Activated naive CD8-positive, alpha-beta T cell (primary cell): ENCODE results near the gene ZNF391.
A peak's percentile ranks its signal among the peaks of the same experiment; 100 is the strongest.
"Not testable (repeated sequence)": the region's sequence is repeated elsewhere in the genome, so short reads cannot be mapped to it uniquely, and the experiment has no call there.

Experiments used
- H3K27ac Mint-ChIP-seq: one replicate; pipeline ENCODE4 v1.8.0; 2021; ENCODE audit warnings: mixed read lengths
- H3K27me3 Mint-ChIP-seq: one replicate; pipeline ENCODE4 v1.8.0; 2021; ENCODE audit warnings: mixed read lengths
- H3K36me3 Mint-ChIP-seq: one replicate; pipeline ENCODE4 v1.8.0; 2021; ENCODE audit warnings: mixed read lengths
- H3K4me1 Mint-ChIP-seq: one replicate; pipeline ENCODE4 v1.8.0; 2021; ENCODE audit warnings: low read depth, mixed read lengths
- H3K4me3 Mint-ChIP-seq: one replicate; pipeline ENCODE4 v1.8.0; 2021; ENCODE audit warnings: mild to moderate bottlenecking, mixed read lengths
- H3K9me3 Mint-ChIP-seq: one replicate; pipeline ENCODE4 v1.8.0; 2021; ENCODE audit warnings: low read depth, mixed read lengths

Gene ZNF391

DNA sequence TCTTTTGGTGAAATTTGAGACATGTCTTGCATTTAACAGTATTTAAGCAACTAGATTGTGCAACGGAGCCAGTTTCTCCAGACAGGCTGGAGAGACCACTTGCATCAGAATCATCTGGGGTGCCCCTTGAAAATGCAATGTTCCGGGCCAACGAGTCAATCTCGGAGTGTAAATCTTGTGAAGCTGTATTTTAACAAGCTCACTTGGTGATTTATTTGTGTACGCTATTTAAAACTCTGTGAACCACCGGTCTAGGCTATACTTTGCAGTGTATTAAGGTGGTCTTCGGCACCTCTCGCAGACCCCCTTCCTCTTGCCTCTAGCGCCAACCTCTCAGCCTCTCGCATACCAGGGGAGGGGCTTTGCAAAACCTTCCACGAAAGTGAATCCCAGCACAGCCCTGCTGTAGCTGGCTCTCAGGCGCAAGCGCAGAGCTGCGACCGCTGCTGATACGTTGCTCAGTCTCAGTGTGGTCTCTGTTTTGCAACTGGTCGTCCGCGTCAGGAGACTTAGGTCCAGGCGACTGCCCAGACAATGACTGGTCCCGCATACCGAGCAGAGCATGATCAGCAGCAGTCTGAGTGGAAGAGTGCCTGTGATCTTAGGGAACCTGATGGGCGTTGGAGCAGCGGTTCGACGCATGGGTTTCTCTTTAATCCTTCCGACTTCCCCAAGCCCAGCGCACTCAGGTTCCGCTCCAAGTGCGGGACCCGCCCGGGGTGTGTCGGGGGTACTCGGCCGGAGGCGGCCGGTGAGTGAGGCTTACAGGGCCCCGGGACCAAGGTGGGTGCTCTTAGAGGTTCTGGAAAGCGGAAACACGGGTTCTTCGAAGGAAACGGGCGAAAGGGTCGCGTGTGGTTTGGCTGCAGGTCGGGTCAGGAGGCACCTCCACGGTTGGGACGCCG is at the start of gene ZNF391:
Gene ZNF391 (plus strand): TSS at position 467 of the 905 bp plus-strand sequence. CDS start 11,612 bp downstream, outside the sequence.
- Mint-ChIP-seq H3K4me1 (peaks cover 17% of the 10 kb centered on the region), H3K4me3 (peak within 1 kb of the TSS; percentile 94), H3K27me3 (no peaks in the 10 kb centered on the region)

DNA sequence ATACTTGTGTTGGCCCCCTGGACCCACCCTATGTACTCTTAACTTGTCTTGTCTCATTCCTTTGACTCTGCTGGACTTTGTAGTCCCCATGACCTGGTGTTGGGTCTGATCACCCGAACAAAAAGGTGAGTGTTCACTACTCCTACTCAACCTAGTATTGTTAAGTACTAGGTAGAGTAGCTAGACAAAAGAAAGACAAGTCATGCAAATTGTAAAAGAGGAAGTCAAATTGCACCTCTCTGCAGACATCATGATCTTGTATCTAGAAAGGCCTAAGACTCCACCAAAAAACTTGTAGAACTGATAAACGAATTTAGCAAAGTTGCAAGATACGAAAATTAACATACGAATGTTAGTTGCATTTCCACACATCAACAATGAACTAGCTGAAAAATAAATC is 35.7 kb upstream of the ZNF391 start:
- Mint-ChIP-seq H3K27ac (no peak overlapping the region), H3K9me3 (peaks cover 36% of the 10 kb centered on the region), H3K36me3 (peaks cover 12% of the 10 kb centered on the region), H3K4me1 (no peaks in the 10 kb centered on the region), H3K27me3 (no peaks in the 10 kb centered on the region), H3K4me3 (no peak overlapping the region)

More for the DNA sequence above, at the start of gene ZNF391:
- peaks cover 7% of the 10 kb centered on the region for H3K36me3 Mint-ChIP-seq
- H3K27ac Mint-ChIP-seq = peak within 1 kb of the TSS; percentile 92
- H3K9me3 Mint-ChIP-seq = peaks cover 1% of the 10 kb centered on the region

DNA sequence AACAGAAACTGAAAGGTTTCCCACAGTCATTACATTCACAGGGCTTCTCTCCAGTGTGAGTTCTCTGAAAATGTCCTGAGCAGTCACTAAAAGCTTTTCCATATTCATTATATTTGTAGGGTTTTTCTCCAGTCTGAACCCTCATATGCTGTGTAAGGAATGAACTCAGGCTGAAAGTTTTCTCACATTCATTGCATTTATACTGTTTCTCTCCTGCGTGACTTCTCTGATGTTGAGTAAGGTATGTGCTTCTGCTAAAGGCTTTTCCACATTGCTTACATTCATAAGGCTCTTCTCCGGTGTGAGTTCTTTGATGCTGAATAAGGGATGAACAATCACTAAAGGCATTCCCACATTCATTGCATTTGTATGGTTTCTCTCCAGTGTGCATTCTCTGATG is 29.8 kb upstream of the ZNF391 start:
- peaks cover 38% of the 10 kb centered on the region for H3K36me3 Mint-ChIP-seq
- H3K4me1 Mint-ChIP-seq = no peaks in the 10 kb centered on the region
- no peak overlapping the region for H3K27ac Mint-ChIP-seq
- peaks cover 47% of the 10 kb centered on the region for H3K9me3 Mint-ChIP-seq
- no peak overlapping the region for H3K4me3 Mint-ChIP-seq
- no peaks in the 10 kb centered on the region for H3K27me3 Mint-ChIP-seq

- peaks cover 38% of the 10 kb centered on the region for H3K36me3 Mint-ChIP-seq
- no peaks in the 10 kb centered on the region for H3K4me1 Mint-ChIP-seq
- H3K27ac Mint-ChIP-seq = no peak overlapping the region
- peaks cover 45% of the 10 kb centered on the region for H3K9me3 Mint-ChIP-seq
- no peaks in the 10 kb centered on the region for H3K27me3 Mint-ChIP-seq
- no peak overlapping the region for H3K4me3 Mint-ChIP-seq
These were observed 29.3 kb upstream of the ZNF391 start for GRCh38 chr6:27359231-27359630.

DNA sequence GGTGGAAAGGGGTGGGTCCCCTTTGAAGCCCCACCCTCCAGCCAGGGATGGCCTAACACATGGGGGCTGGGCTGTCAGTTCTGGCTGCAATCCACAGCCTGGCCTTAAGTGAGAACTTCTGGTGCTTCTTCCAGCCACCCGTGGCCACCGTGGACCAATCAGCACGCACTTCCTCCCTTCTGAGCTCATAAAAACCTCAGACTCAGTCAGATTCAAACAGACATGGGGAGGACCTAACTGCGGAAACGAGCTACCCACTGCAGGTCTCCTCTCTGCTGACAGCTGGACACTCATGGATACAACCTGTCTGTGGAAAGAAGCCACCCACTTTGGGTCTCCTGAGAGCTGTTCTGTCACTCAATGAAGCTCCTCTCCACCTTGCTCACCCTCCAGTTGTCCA is 20.4 kb upstream of the ZNF391 start:
- Mint-ChIP-seq H3K27ac (no peak overlapping the region), H3K4me3 (no peak overlapping the region), H3K27me3 (no peaks in the 10 kb centered on the region), H3K9me3 (no peaks in the 10 kb centered on the region), H3K36me3 (peaks cover 28% of the 10 kb centered on the region), H3K4me1 (no peaks in the 10 kb centered on the region)

DNA sequence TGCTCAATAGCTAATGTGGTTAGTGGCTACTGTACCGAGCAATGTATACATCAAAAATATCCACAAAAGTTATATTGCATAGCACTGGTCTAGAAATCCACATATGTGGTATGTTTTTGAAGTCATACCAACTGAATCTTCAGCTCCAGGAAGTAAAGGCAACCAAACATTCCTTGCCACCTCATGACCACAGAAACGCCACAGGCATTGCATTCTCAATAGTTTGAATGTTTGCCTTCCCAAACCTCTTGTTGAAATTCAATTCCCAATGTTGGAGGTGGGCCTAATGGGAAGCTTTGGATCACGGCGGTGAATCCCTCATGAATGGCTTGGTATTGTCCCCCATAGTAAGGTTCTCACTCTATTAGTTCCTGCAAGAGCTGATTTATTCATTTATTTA is 18.2 kb upstream of the ZNF391 start:
- H3K4me3 Mint-ChIP-seq = no peak overlapping the region
- no peaks in the 10 kb centered on the region for H3K9me3 Mint-ChIP-seq
- peaks cover 16% of the 10 kb centered on the region for H3K4me1 Mint-ChIP-seq
- no peak overlapping the region for H3K27ac Mint-ChIP-seq
- no peaks in the 10 kb centered on the region for H3K27me3 Mint-ChIP-seq
- peaks cover 24% of the 10 kb centered on the region for H3K36me3 Mint-ChIP-seq

DNA sequence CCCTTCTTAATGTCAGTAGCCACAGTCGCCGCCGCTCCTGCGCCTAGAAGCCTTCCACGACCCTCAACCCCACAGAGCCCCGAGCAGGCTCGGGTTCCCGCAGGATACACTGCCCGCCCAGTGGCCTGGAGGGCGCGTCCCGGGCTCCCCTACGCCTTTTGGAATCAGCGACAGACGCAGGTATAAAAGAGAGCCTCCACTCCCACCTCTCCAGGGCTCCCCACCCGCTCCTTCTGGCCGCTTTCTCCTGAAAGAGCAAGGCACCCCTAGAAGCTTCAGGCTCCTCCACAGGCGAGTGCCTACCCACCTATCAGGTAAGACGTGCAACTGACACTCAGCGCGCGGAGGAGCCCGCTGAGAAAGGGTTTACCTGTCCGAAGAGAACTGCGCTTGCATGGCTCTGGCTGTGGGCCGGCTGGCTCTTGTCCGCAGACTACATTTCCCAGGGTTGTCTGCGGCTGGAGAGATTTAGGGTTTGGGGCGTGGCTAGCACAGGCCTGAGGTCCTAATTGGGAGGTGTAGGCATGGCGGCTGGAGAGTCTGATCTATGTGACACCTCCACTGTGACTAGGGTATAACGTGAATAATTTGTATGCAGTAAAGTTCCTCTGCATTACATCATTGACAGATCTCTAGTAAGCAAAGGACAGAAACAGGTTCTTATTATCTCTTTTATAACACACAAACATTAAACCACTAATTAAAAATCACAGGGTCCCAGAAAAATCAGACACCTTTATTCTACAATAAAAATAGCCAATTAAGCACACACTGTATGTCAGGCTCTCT is 13.5 kb upstream of the ZNF391 start:
- Mint-ChIP-seq H3K27ac (peak overlapping the region; percentile 80), H3K9me3 (no peaks in the 10 kb centered on the region), H3K4me1 (peaks cover 21% of the 10 kb centered on the region), H3K27me3 (peaks cover under 1% of the 10 kb centered on the region), H3K36me3 (no peaks in the 10 kb centered on the region), H3K4me3 (peak overlapping the region; percentile 91)

DNA sequence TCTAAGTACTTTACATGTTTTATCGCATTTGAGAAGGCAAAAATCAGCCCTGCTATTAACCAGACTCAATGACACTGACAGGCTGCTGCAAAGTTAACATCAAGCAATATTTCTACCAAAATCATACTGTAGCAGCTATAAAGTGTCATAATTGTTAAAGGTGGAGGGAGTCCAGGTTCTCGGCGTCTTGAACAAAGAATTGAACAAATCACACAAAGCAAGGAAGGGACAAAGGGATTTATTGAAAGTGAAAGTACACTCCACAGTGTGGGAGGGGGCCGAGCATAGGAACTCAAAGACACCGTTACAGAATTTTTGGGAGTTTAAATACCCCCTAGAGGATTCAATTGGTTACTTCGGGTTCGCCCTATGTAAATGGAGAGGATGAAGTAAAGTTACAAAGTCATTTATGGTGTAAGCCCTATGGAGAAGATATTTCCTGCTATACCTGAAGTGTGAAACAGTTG is 12.9 kb upstream of the ZNF391 start:
- H3K27ac Mint-ChIP-seq = peak overlapping the region; percentile 80
- H3K9me3 Mint-ChIP-seq = no peaks in the 10 kb centered on the region
- peaks cover 21% of the 10 kb centered on the region for H3K4me1 Mint-ChIP-seq
- H3K36me3 Mint-ChIP-seq = no peaks in the 10 kb centered on the region
- peaks cover 1% of the 10 kb centered on the region for H3K27me3 Mint-ChIP-seq
- H3K4me3 Mint-ChIP-seq = peak overlapping the region; percentile 91

- H3K36me3 Mint-ChIP-seq, H3K9me3 Mint-ChIP-seq, H3K27ac Mint-ChIP-seq, H3K4me3 Mint-ChIP-seq, H3K27me3 Mint-ChIP-seq: not testable (repeated sequence)
- H3K4me1 Mint-ChIP-seq = peaks cover 21% of the 10 kb centered on the region
These were observed 10.2 kb upstream of the ZNF391 start for GRCh38 chr6:27378406-27378805.

DNA sequence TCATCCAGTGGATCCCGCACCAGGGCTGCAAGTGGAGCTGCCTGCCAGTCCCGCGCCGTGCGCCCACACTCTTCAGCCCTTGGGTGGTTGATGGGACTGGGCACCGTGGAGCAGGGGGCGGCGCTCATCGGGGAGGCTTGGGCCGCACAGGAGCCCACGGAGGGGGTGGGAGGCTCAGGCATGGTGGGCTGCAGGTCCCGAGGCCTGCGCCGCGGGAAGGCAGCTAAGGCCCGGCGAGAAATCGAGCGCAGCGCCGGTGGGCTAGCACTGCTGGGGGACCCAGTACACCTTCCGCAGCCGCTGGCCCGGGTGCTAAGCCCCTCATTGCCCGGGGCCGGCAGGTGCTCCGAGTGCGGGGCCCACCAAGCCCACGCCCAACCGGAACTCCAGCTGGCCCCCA is 7.6 kb upstream of the ZNF391 start:
- H3K27ac Mint-ChIP-seq, H3K9me3 Mint-ChIP-seq, H3K4me1 Mint-ChIP-seq, H3K36me3 Mint-ChIP-seq, H3K27me3 Mint-ChIP-seq, H3K4me3 Mint-ChIP-seq: not testable (repeated sequence)

GRCh38 chr6:27383011-27383410 is 5.5 kb upstream of the ZNF391 start:
- H3K36me3 Mint-ChIP-seq = no peaks in the 10 kb centered on the region
- no peak overlapping the region for H3K4me3 Mint-ChIP-seq
- peaks cover 2% of the 10 kb centered on the region for H3K4me1 Mint-ChIP-seq
- H3K9me3 Mint-ChIP-seq = peaks cover 4% of the 10 kb centered on the region
- no peak overlapping the region for H3K27ac Mint-ChIP-seq
- H3K27me3 Mint-ChIP-seq = peaks cover 3% of the 10 kb centered on the region

DNA sequence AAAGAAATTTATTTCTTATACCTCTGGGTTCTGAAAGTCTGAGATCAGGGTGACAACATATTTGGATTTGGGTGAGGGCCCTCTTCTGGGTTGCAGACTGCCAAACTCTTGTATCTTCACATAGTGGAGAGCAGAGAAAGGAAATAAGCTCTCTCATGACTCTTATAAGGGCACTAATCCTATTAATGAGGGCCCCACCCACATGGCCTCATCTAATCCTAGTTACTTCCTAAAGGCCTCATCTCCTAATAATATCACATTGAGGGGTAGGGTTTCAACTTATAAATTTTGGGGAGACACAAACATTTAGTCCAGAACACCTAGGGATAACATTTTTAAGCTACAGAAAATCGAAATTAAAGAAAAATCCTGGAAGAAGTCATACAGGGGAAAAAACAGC is 5.1 kb upstream of the ZNF391 start:
- no peaks in the 10 kb centered on the region for H3K36me3 Mint-ChIP-seq
- no peak overlapping the region for H3K4me3 Mint-ChIP-seq
- no peak overlapping the region for H3K27ac Mint-ChIP-seq
- peaks cover 7% of the 10 kb centered on the region for H3K4me1 Mint-ChIP-seq
- H3K9me3 Mint-ChIP-seq = peaks cover 4% of the 10 kb centered on the region
- peaks cover 3% of the 10 kb centered on the region for H3K27me3 Mint-ChIP-seq

DNA sequence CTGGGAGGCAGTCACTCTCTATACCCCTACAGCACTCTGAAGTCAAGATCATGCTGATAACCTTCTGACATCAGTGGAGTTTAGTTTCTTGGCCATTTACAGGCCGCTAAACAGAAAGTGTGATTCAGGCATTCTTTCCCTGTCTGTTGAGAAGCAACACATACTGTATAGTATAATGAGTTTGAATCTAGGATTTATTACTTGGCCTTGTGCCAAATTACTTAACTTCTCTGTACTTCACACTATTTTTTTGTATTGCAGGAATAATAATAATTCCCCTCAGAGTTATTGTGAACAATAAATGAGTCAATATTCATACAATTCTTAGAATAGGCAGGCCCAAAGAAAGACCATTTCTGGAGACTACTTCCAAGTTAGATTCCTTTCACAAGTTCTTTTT is 4.1 kb downstream of the ZNF391 start:
- Mint-ChIP-seq H3K27ac (no peak overlapping the region), H3K4me3 (no peak overlapping the region), H3K27me3 (no peaks in the 10 kb centered on the region)

GRCh38 chr6:27394073-27394472 is 5.5 kb downstream of the ZNF391 start:
- Mint-ChIP-seq H3K9me3 (peaks cover 3% of the 10 kb centered on the region), H3K4me1 (peaks cover 6% of the 10 kb centered on the region), H3K36me3 (peaks cover 32% of the 10 kb centered on the region), H3K27ac (no peak overlapping the region), H3K4me3 (no peak overlapping the region), H3K27me3 (no peaks in the 10 kb centered on the region)

More for the DNA sequence above, 4.1 kb downstream of the ZNF391 start:
- Mint-ChIP-seq H3K9me3 (no peaks in the 10 kb centered on the region), H3K36me3 (peaks cover 23% of the 10 kb centered on the region), H3K4me1 (peaks cover 17% of the 10 kb centered on the region)
